PFSK-1 (cell line): Measurements from ENCODE around the gene CDC20B.

Experiments used
- FOXP2 ChIP-seq: optimal IDR thresholded peaks from 2 replicates; pipeline ENCODE3; 2011; ENCODE audit warnings: borderline replicate concordance, control low read depth, inconsistent platforms; ENCODE audit not compliant: insufficient read depth; ENCODE audit errors: extremely low read length, extremely low read depth
- POLR2AphosphoS5 ChIP-seq: IDR thresholded peaks from 2 replicates; pipeline ENCODE4 v1.6.1; 2012; ENCODE audit warnings: low read depth, mild to moderate bottlenecking, control low read depth, low read length, moderate library complexity
- SIN3A ChIP-seq: IDR thresholded peaks from 2 replicates; pipeline ENCODE4 v1.6.1; 2012; ENCODE audit warnings: mild to moderate bottlenecking, low read length, moderate library complexity, borderline replicate concordance; ENCODE audit not compliant: insufficient read depth
- TAF1 ChIP-seq: IDR thresholded peaks from 2 replicates; pipeline ENCODE4 v1.6.1; 2012; ENCODE audit warnings: low read length, control low read depth, borderline replicate concordance; ENCODE audit not compliant: insufficient read depth
- TF ChIP-seq, protein P1 (sequence below), 2 experiments: IDR thresholded peaks; 2 replicates each; pipeline versions ENCODE4 v1.6.1 to v1.8.0; 2011 to 2012; ENCODE audit warnings: low read depth in 2 of 2, low read length in 2 of 2, control low read depth in 1 of 2, inconsistent platforms in 1 of 2, mild to moderate bottlenecking in 1 of 2, moderate library complexity in 1 of 2; ENCODE audit not compliant: insufficient read depth in 1 of 2

CDC20B gene

DNA sequence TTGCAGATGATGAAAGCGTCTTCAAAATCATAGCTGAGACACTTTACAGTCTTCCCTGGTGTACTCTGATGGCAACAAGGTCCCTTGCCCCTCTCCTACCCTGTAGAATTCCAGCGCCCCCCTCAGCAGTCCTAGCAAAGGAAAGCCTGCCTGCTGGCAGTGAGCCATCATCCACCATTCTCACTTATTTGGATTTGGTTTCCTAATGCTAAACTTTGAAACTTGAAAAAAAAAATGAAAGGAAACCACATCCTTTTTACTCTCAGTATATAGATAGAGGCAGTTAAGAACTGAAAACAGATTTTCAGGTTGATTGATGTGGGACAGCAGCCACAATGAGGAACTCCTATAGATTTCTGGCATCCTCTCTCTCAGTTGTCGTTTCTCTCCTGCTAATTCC, 70.6 kb downstream of the CDC20B start, which contains the start of gene GZMA:
Gene GZMA (plus strand): TSS at position 299 of the 400 bp plus-strand sequence. CDS start 37 bp downstream, at position 336.
- TF ChIP-seq POLR2AphosphoS5 (no peak), SIN3A (no peak), TAF1 (no peak), FOXP2 (no peak)
- TF ChIP-seq, protein P1, sequence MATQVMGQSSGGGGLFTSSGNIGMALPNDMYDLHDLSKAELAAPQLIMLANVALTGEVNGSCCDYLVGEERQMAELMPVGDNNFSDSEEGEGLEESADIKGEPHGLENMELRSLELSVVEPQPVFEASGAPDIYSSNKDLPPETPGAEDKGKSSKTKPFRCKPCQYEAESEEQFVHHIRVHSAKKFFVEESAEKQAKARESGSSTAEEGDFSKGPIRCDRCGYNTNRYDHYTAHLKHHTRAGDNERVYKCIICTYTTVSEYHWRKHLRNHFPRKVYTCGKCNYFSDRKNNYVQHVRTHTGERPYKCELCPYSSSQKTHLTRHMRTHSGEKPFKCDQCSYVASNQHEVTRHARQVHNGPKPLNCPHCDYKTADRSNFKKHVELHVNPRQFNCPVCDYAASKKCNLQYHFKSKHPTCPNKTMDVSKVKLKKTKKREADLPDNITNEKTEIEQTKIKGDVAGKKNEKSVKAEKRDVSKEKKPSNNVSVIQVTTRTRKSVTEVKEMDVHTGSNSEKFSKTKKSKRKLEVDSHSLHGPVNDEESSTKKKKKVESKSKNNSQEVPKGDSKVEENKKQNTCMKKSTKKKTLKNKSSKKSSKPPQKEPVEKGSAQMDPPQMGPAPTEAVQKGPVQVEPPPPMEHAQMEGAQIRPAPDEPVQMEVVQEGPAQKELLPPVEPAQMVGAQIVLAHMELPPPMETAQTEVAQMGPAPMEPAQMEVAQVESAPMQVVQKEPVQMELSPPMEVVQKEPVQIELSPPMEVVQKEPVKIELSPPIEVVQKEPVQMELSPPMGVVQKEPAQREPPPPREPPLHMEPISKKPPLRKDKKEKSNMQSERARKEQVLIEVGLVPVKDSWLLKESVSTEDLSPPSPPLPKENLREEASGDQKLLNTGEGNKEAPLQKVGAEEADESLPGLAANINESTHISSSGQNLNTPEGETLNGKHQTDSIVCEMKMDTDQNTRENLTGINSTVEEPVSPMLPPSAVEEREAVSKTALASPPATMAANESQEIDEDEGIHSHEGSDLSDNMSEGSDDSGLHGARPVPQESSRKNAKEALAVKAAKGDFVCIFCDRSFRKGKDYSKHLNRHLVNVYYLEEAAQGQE (IDR thresholded peaks at IDR 0.05; ENCODE audit: insufficient read depth in 1 of 2, low read depth in 2 of 2, low read length in 2 of 2): no peak

DNA sequence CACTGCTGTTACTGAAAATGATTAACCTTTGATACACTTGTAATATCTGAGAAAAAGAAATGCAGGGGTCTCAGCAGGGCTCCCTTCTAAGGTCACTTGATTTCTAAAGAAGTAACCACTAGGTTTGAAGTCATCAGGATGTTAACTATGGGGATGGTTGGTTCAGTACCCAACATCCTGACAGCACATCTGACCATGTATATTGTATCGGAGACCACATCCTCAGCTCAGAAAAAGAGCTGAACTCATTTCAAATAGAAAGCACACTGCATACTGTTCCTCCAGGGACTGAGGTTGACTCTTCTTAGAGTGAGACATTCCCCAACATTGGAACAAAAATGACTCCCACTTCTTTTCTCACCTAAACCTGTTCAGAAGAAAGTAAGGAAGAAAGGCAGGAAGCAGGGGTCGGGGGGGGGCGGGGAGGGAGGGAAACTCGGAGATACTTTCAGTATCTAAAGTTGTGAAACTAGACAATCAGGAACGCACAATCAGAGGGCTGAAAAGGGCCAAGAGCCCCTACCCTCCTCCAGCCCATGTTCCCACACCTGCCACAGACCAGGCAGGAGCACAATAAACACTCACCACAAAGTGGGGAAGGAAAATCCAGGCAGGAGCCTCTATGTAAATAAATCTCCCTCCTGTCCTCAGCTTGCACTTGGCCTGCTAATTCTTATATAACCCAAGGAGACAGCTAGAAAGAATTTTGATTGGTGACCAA, 71.3 kb downstream of the CDC20B start:
- TF ChIP-seq FOXP2: no peak
- TF ChIP-seq, protein P1 (IDR thresholded peaks at IDR 0.05; ENCODE audit: insufficient read depth in 1 of 2, low read depth in 2 of 2, low read length in 2 of 2): no peak
- no peak for TF ChIP-seq SIN3A
- no peak for TF ChIP-seq TAF1
- no peak for TF ChIP-seq POLR2AphosphoS5

DNA sequence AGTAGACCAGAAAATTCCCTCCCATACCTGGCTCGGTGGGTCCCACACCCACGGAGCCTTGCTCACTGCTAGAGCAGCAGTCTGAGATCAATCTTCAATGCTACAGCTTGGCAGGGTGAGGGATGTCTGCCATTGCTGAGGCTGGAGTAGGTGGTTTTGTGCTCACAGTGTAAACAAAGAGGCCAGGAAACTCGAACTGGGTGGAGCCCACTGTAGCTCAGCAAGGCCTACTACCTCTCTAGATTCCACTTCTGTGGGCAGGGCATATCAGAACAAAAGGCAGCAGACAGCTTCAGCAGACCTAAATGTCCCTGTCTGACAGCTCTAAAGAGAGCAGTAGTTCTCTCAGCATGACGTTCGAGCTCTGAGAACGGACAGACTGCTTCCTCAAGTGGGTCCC, 76.1 kb downstream of the CDC20B start:
- TF ChIP-seq SIN3A (no peak), POLR2AphosphoS5 (no peak)

DNA sequence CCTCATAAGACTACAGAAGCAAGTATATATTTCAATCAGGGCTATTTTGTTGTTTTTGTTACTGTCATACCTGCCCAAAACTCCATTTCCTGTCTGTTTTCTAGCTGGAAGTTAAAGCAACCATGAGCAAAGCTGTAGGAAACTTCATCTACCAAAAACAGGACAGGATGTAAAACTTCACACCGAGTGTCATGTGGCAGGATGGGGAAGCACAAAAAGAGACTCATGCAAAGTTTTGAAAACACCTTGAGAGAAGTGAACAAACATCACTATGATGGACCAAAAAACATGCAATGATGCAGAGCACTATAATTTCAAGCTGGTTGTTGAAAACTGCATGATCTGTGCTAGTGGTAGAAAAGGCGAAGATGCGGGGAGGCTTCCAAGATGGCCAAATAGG, 76.8 kb downstream of the CDC20B start:
- no peak for TF ChIP-seq POLR2AphosphoS5
- no peak for TF ChIP-seq FOXP2
- TF ChIP-seq SIN3A: no peak
- no peak for TF ChIP-seq TAF1
- TF ChIP-seq, protein P1 (IDR thresholded peaks at IDR 0.05; ENCODE audit: insufficient read depth in 1 of 2, low read depth in 2 of 2, low read length in 2 of 2): no peak

DNA sequence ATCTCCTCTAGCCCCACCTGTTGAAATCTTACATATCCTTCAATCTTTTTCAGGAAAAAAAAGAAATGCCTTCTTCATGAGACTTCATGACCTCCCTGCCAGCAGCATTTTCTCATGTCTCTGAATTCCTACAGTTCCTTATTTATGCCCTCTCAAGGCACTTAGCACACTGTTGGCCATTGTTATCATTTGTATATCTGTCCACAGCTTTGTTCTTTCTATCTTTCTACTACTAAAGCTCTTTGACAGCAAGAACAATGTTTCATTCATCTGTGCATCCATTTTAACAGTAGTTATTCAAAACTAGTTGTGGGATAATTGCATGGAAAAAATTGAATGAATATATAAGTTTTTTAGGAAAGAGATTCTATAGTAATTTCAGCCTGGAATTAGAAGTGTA, 91.4 kb downstream of the CDC20B start:
- no peak for TF ChIP-seq POLR2AphosphoS5

DNA sequence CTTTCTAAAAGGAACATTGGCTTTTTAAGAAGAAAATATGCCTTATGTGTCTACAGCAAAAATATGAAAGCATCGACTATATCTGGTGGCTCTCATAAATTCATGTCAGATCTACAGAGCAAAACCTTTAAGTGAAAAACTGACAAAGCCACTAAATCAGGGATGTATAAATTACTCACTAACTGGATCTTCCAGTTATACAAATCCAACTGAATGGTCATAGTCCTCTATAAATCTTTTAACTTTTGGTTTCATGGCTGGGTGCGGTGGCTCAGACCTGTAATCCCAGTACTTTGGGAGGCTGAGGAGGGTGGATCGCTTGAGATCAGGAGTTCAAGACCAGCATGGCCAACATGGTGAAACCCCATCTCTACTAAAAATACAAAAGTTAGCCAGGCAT, 99.8 kb downstream of the CDC20B start:
- no peak for TF ChIP-seq TAF1

DNA sequence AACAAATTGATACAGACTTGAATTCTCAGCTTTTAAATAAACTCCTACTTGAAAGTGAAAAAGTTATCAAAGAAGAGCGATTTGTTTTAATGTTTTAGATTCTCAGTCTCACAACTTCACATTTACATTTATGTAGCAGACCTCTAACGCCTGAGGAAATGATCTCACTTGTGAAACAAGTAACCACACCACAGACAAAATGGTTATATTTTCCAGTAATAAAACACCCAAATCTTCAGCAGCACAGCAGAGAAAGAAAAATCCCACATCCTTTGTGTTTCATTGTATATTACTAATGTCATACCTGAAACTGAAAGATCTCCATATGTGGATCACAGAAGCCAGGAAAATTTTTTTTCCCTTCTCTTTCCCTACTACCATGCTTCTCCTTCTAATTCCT, 100.3 kb downstream of the CDC20B start:
- TF ChIP-seq TAF1 (no peak), FOXP2 (no peak), SIN3A (no peak), POLR2AphosphoS5 (no peak)
- TF ChIP-seq, protein P1 (IDR thresholded peaks at IDR 0.05; ENCODE audit: insufficient read depth in 1 of 2, low read depth in 2 of 2, low read length in 2 of 2): no peak
